AML-193 (cell line): ENCODE data around the gene OR2L8.

ENCODE experiments used
- DNase-seq, 2 experiments: peaks; one replicate each; lab custom pipeline; 2025; lab: John Stamatoyannopoulos, UW

OR2L8 gene

GRCh38 chr1:247992986-247993385 lies 44.3 kb downstream of the OR2L8 start:
- no peak for DNase-seq

GRCh38 chr1:247998811-247999210 lies 50.2 kb downstream of the OR2L8 start:
- no peak for DNase-seq
